Endodermal cell (in vitro differentiated cells): Measurements from ENCODE around the gene DYNC1I2. TPM values are rescaled to one million over a fixed set of nuclear protein-coding genes. Genes with fewer than 3 reads are reported as not detected.

ENCODE experiments used
- DNase-seq: peaks from one replicate; pipeline ENCODE4 v3.0.0-alpha.2; 2017
- H3K27ac ChIP-seq: 2 replicates; pipeline ENCODE4 v1.5.1; 2013; ENCODE audit warnings: mild to moderate bottlenecking, low read depth, low read length, moderate library complexity
- H3K27me3 ChIP-seq: 2 replicates; pipeline ENCODE4 v1.6.1; 2013; ENCODE audit warnings: mild to moderate bottlenecking, low read length, moderate library complexity; ENCODE audit not compliant: insufficient read depth, control insufficient read depth, poor library complexity, severe bottlenecking
- H3K36me3 ChIP-seq: 2 replicates; pipeline ENCODE4 v1.7.0; 2013; ENCODE audit warnings: mild to moderate bottlenecking, low read length, moderate library complexity; ENCODE audit not compliant: control insufficient read depth, insufficient read depth
- H3K4me1 ChIP-seq: one replicate; pipeline ENCODE4 v1.7.0; 2013; ENCODE audit warnings: low read length; ENCODE audit not compliant: control insufficient read depth, insufficient read depth
- H3K4me3 ChIP-seq: 2 replicates; pipeline ENCODE4 v1.5.1; 2013; ENCODE audit warnings: mild to moderate bottlenecking, low read length, moderate library complexity
- H3K9ac ChIP-seq: 2 replicates; pipeline ENCODE4 v1.6.1; 2013; ENCODE audit warnings: mild to moderate bottlenecking, low read length, moderate library complexity; ENCODE audit not compliant: poor library complexity, severe bottlenecking; ENCODE audit errors: extremely low read depth
- H3K9me3 ChIP-seq: 2 replicates; pipeline ENCODE4 v1.6.1; 2013; ENCODE audit warnings: mild to moderate bottlenecking, low read length, moderate library complexity; ENCODE audit not compliant: control insufficient read depth
- H3K27ac Mint-ChIP-seq: 2 replicates; pipeline ENCODE4 v1.8.0; 2020; ENCODE audit warnings: mixed read lengths
- H3K27me3 Mint-ChIP-seq: 2 replicates; pipeline ENCODE4 v1.8.0; 2021; ENCODE audit warnings: mild to moderate bottlenecking, mixed read lengths; ENCODE audit not compliant: insufficient read depth
- H3K36me3 Mint-ChIP-seq: 2 replicates; pipeline ENCODE4 v1.8.0; 2020; ENCODE audit warnings: low read depth, mixed read lengths
- H3K4me1 Mint-ChIP-seq: 2 replicates; pipeline ENCODE4 v1.8.0; 2020; ENCODE audit warnings: mixed read lengths
- H3K4me3 Mint-ChIP-seq: 2 replicates; pipeline ENCODE4 v1.8.0; 2020; ENCODE audit warnings: mild to moderate bottlenecking, moderate library complexity, mixed read lengths
- H3K9me3 Mint-ChIP-seq: 2 replicates; pipeline ENCODE4 v1.8.0; 2020; ENCODE audit warnings: mild to moderate bottlenecking, mixed read lengths
- CTCF ChIP-seq: fragments of 200-600 bp; sonication (generic); conservative IDR thresholded peaks from 2 replicates; pipeline ENCODE4 v1.5.0; 2021; ENCODE audit warnings: antibody characterized with exemption, mild to moderate bottlenecking
- WGBS, 2 experiments: methylation state at CpG; one replicate each; pipeline versions ENCODE4 v1.1.5 to v1.1.7; 2013; ENCODE audit warnings: missing lambda C conversion rate in 2 of 2, mixed read lengths in 1 of 2; ENCODE audit not compliant: insufficient coverage in 1 of 2, insufficient read length in 1 of 2; 5-methylcytosine and 5-hydroxymethylcytosine counted together
- total RNA-seq, 2 donors: library from RNA; stranded (reverse); fragmentation: NEBNext Ultra II Directional in 1 of 2; extraction: Animal tissue kit (Norgen Biotek cat#: 25700) in 1 of 2; gene quantifications; 2 replicates in 1 of 2; 3 replicates in 1 of 2; pipeline ENCODE4 v1.2.1, GENCODE V29; 2021

DYNC1I2 gene
- total RNA-seq, 2 donors from 2014 or later, result 98.5 to 99.4 TPM

- H3K36me3 ChIP-seq, result peaks cover 81% of the 10 kb centered on the region
- H3K4me3 ChIP-seq, result no peak overlapping the region
- 61 to 67% methylated on average over 1 to 3 of the region's 3 CpGs for WGBS, 2 experiments
- H3K4me1 Mint-ChIP-seq, result peaks cover 2% of the 10 kb centered on the region
- no peak overlapping the region for H3K9ac ChIP-seq
- H3K4me1 ChIP-seq, result no peaks in the 10 kb centered on the region
- TF ChIP-seq CTCF, result no peak
- no peak for DNase-seq
- H3K27me3 ChIP-seq, result no peaks in the 10 kb centered on the region
- no peaks in the 10 kb centered on the region for H3K27me3 Mint-ChIP-seq
- peaks cover 56% of the 10 kb centered on the region for H3K36me3 Mint-ChIP-seq
- no peak overlapping the region for H3K27ac ChIP-seq
- H3K27ac Mint-ChIP-seq, result no peak overlapping the region
- H3K9me3 ChIP-seq, result no peaks in the 10 kb centered on the region
- H3K9me3 Mint-ChIP-seq, result no peaks in the 10 kb centered on the region
- no peak overlapping the region for H3K4me3 Mint-ChIP-seq
These were observed 42.0 kb downstream of the DYNC1I2 start for GRCh38 chr2:171728989-171729951.

GRCh38 chr2:171729952-171730317, 42.7 kb downstream of the DYNC1I2 start:
- Mint-ChIP-seq H3K9me3 (no peaks in the 10 kb centered on the region), H3K27ac (no peak overlapping the region), H3K27me3 (no peaks in the 10 kb centered on the region), H3K4me3 (no peak overlapping the region), H3K4me1 (no peaks in the 10 kb centered on the region), H3K36me3 (peaks cover 60% of the 10 kb centered on the region)
- no peak for DNase-seq
- Histone ChIP-seq H3K9ac (no peak overlapping the region), H3K4me3 (no peak overlapping the region), H3K4me1 (no peaks in the 10 kb centered on the region), H3K27me3 (no peaks in the 10 kb centered on the region), H3K27ac (no peak overlapping the region), H3K9me3 (no peaks in the 10 kb centered on the region), H3K36me3 (peaks cover 86% of the 10 kb centered on the region)
- 63 to 100% methylated on average over 1 to 3 of the region's 3 CpGs for WGBS, 2 experiments
- TF ChIP-seq CTCF, result no peak

- Mint-ChIP-seq H3K4me3 (no peak overlapping the region), H3K9me3 (no peaks in the 10 kb centered on the region), H3K36me3 (peaks cover 63% of the 10 kb centered on the region), H3K27me3 (no peaks in the 10 kb centered on the region), H3K4me1 (no peaks in the 10 kb centered on the region), H3K27ac (no peak overlapping the region)
- H3K36me3 ChIP-seq, result peaks cover 77% of the 10 kb centered on the region
- 89 to 100% methylated on average over 2 to 4 of the region's 4 CpGs for WGBS, 2 experiments
- no peak for TF ChIP-seq CTCF
- no peaks in the 10 kb centered on the region for H3K4me1 ChIP-seq
- H3K9me3 ChIP-seq, result no peaks in the 10 kb centered on the region
- no peak overlapping the region for H3K9ac ChIP-seq
- H3K27ac ChIP-seq, result no peak overlapping the region
- H3K4me3 ChIP-seq, result no peak overlapping the region
- DNase-seq, result no peak
- H3K27me3 ChIP-seq, result no peaks in the 10 kb centered on the region
These were observed 48.9 kb downstream of the DYNC1I2 start for GRCh38 chr2:171735991-171736710.
